Epithelial cell of alveolus of lung (primary cell): ENCODE results near the gene DEFB115. TPM values are rescaled to one million over a fixed set of nuclear protein-coding genes. Genes with fewer than 3 reads are reported as not detected.

Source experiments
- total RNA-seq: library from RNA; depleted of rRNA; stranded (reverse); fragments of >200 nt; gene quantifications from 2 replicates; pipeline ENCODE4 v1.2.1, GENCODE V29; 2015

Gene DEFB115
- total RNA-seq: not detected in 2 replicates

GRCh38 chr20:31257364-31257763 is at the start of gene DEFB115:
Gene DEFB115 (plus strand): TSS chr20:31257664. CDS start chr20:31257664, 0 bp downstream.

GRCh38 chr20:31308535-31309162 is 51.2 kb downstream of the DEFB115 start, which contains the start of gene DEFB116:
Gene DEFB116 (minus strand): TSS chr20:31308585. CDS start chr20:31308585, 0 bp downstream.

Other genes with a start within 250 kb of the DEFB115 start
- not detected in 2 replicates for gene DEFB116, start 50.9 kb downstream of the DEFB115 start, total RNA-seq
- not detected in 2 replicates for gene DEFB118, start 110.9 kb downstream of the DEFB115 start, total RNA-seq
- not detected in 2 replicates for gene DEFB119, start 132.9 kb downstream of the DEFB115 start, total RNA-seq
- not detected in 2 replicates for gene DEFB121, start 148.6 kb downstream of the DEFB115 start, total RNA-seq
- not detected in 2 replicates for gene DEFB123, start 183.0 kb downstream of the DEFB115 start, total RNA-seq
- gene DEFB124, start 217.5 kb downstream of the DEFB115 start, total RNA-seq: not detected in 2 replicates
- gene REM1, start 217.6 kb downstream of the DEFB115 start, total RNA-seq: not detected in 2 replicates